IMR-90 (cell line): Measurements from ENCODE around the gene TENM4. TPM values are rescaled to one million over a fixed set of nuclear protein-coding genes. Genes with fewer than 3 reads are reported as not detected.

Source experiments
- ATAC-seq: fragments of 200-7000 bp; cut with Tn5 transposase; 2 replicates; pipeline ENCODE4 v1.9.1; 2020; ENCODE audit warnings: low read depth, mild to moderate bottlenecking, moderate library complexity
- BruUV-seq: library from RNA; stranded (reverse); fragments of 400-500 nt; replicated peaks from 2 replicates; lab custom pipeline; 2021; lab: Mats Ljungman, UMichigan
- CTCF ChIA-PET: fragments of 300-600 bp; formaldehyde crosslinking; extraction: SDS; loops from one replicate; lab custom pipeline; 2021; ENCODE audit warnings: antibody characterized with exemption; lab: Yijun Ruan, JAX
- POLR2A ChIA-PET: fragments of 300-600 bp; sonication (Branson Sonifier 250); formaldehyde crosslinking; loops from one replicate; lab custom pipeline; 2022; ENCODE audit warnings: antibody characterized with exemption; ENCODE audit not compliant: unreplicated experiment; lab: Charles Lee
- DNase-seq: peaks from one replicate; pipeline ENCODE4 v3.0.0; 2013
- H2AFZ ChIP-seq: replicated peaks from 2 replicates; pipeline ENCODE3; 2013; ENCODE audit warnings: low read length, mild to moderate bottlenecking; ENCODE audit not compliant: poor library complexity
- H2AK5ac ChIP-seq: 2 replicates; pipeline ENCODE4 v1.6.1; 2013; ENCODE audit warnings: low read depth, low read length, inconsistent platforms
- H2AK9ac ChIP-seq: replicated peaks from 2 replicates; pipeline ENCODE3; 2013; ENCODE audit warnings: mild to moderate bottlenecking, low read depth, low read length, moderate library complexity; ENCODE audit not compliant: poor library complexity
- H2BK120ac ChIP-seq: 2 replicates; pipeline ENCODE4 v1.6.1; 2013; ENCODE audit warnings: low read depth, low read length, inconsistent platforms
- H2BK15ac ChIP-seq: 3 replicates; pipeline ENCODE4 v1.6.1; 2013; ENCODE audit warnings: low read depth, low read length, inconsistent platforms
- H2BK20ac ChIP-seq: 2 replicates; pipeline ENCODE4 v1.6.1; 2013; ENCODE audit warnings: low read depth, mild to moderate bottlenecking, inconsistent platforms, low read length, moderate library complexity
- H2BK5ac ChIP-seq: 2 replicates; pipeline ENCODE4 v1.6.1; 2013; ENCODE audit warnings: mild to moderate bottlenecking, low read depth, low read length, inconsistent platforms; ENCODE audit not compliant: poor library complexity, severe bottlenecking
- H3K14ac ChIP-seq: replicated peaks from 2 replicates; pipeline ENCODE4 v1.6.1; 2013; ENCODE audit warnings: low read depth, low read length, inconsistent platforms
- H3K18ac ChIP-seq: 2 replicates; pipeline ENCODE4 v1.6.1; 2013; ENCODE audit warnings: low read depth, low read length, control low read depth
- H3K23ac ChIP-seq: 2 replicates; pipeline ENCODE4 v1.6.1; 2013; ENCODE audit warnings: low read depth, low read length, inconsistent platforms
- H3K27ac ChIP-seq: 2 replicates; pipeline ENCODE4 v1.5.1; 2013; ENCODE audit warnings: mild to moderate bottlenecking, control low read depth, low read length; ENCODE audit not compliant: insufficient read depth
- H3K27me3 ChIP-seq: 2 replicates; pipeline ENCODE4 v1.6.1; 2013; ENCODE audit warnings: low read length; ENCODE audit not compliant: control insufficient read depth, insufficient read depth
- H3K36me3 ChIP-seq: 2 replicates; pipeline ENCODE4 v1.6.1; 2013; ENCODE audit warnings: low read length, mixed read lengths; ENCODE audit not compliant: control insufficient read depth, insufficient read depth
- H3K4ac ChIP-seq: 2 replicates; pipeline ENCODE4 v1.6.1; 2013; ENCODE audit warnings: low read depth, low read length, inconsistent platforms
- H3K4me1 ChIP-seq: 2 replicates; pipeline ENCODE4 v1.6.1; 2013; ENCODE audit warnings: low read length, mixed read lengths; ENCODE audit not compliant: control insufficient read depth, insufficient read depth
- H3K4me2 ChIP-seq: 2 replicates; pipeline ENCODE4 v1.6.1; 2013; ENCODE audit warnings: low read depth, mild to moderate bottlenecking, control low read depth, low read length, moderate library complexity
- H3K4me3 ChIP-seq: 2 replicates; pipeline ENCODE4 v1.5.1; 2013; ENCODE audit warnings: low read depth, mild to moderate bottlenecking, control low read depth, low read length, moderate library complexity; ENCODE audit not compliant: insufficient read depth
- H3K56ac ChIP-seq: 2 replicates; pipeline ENCODE4 v1.6.1; 2013; ENCODE audit warnings: low read length, inconsistent platforms; ENCODE audit not compliant: insufficient read depth; ENCODE audit errors: extremely low read depth
- H3K79me1 ChIP-seq, 2 experiments: 2 replicates each; pipeline ENCODE4 v1.6.1; 2013; ENCODE audit warnings: low read length in 2 of 2, inconsistent platforms in 1 of 2, low read depth in 1 of 2
- H3K9ac ChIP-seq: 2 replicates; pipeline ENCODE4 v1.6.1; 2013; ENCODE audit warnings: low read depth, low read length, control low read depth
- H3K9me1 ChIP-seq: 2 replicates; pipeline ENCODE4 v1.6.1; 2013; ENCODE audit warnings: low read length, inconsistent platforms; ENCODE audit not compliant: insufficient read depth
- H3K9me3 ChIP-seq: 2 replicates; pipeline ENCODE4 v1.6.1; 2013; ENCODE audit warnings: low read length; ENCODE audit not compliant: control insufficient read depth, insufficient read depth
- H4K20me1 ChIP-seq: 2 replicates; pipeline ENCODE4 v1.6.1; 2013; ENCODE audit warnings: low read length, inconsistent platforms; ENCODE audit not compliant: insufficient read depth
- H4K5ac ChIP-seq: 2 replicates; pipeline ENCODE4 v1.6.1; 2013; ENCODE audit warnings: mild to moderate bottlenecking, low read depth, low read length, control low read depth
- H4K8ac ChIP-seq, 2 experiments: 2 replicates each; pipeline ENCODE4 v1.6.1; 2013; ENCODE audit warnings: low read depth in 2 of 2, low read length in 2 of 2, control low read depth in 1 of 2, inconsistent platforms in 1 of 2
- H4K91ac ChIP-seq: 2 replicates; pipeline ENCODE4 v1.6.1; 2013; ENCODE audit warnings: low read depth, low read length, inconsistent platforms; ENCODE audit not compliant: insufficient read depth
- BHLHE40 ChIP-seq: fragments of 150-350 bp; IDR thresholded peaks from 2 replicates; pipeline ENCODE4 v1.6.1; 2016; ENCODE audit warnings: mild to moderate bottlenecking, low read depth, low read length
- CEBPB ChIP-seq: IDR thresholded peaks from 2 replicates; pipeline ENCODE4 v1.6.1; 2012; ENCODE audit warnings: low read depth, low read length, improper control_type of control experiment
- CHD1 ChIP-seq: IDR thresholded peaks from 2 replicates; pipeline ENCODE4 v1.6.1; 2012; ENCODE audit warnings: low read depth, low read length, improper control_type of control experiment
- ELK1 ChIP-seq: fragments of 150-350 bp; IDR thresholded peaks from 2 replicates; pipeline ENCODE4 v1.6.1; 2016; ENCODE audit warnings: low read depth, mild to moderate bottlenecking, low read length, moderate library complexity, borderline replicate concordance
- MAFK ChIP-seq: IDR thresholded peaks from 2 replicates; pipeline ENCODE4 v1.6.1; 2012; ENCODE audit warnings: low read depth, low read length, improper control_type of control experiment
- MAZ ChIP-seq: IDR thresholded peaks from 2 replicates; pipeline ENCODE4 v1.6.1; 2012; ENCODE audit warnings: low read depth, mild to moderate bottlenecking, low read length, improper control_type of control experiment, moderate library complexity, borderline replicate concordance
- MXI1 ChIP-seq: IDR thresholded peaks from 2 replicates; pipeline ENCODE4 v1.6.1; 2012; ENCODE audit warnings: low read depth, mild to moderate bottlenecking, low read length, moderate library complexity, borderline replicate concordance
- POLR2A ChIP-seq: IDR thresholded peaks from 2 replicates; pipeline ENCODE4 v1.6.1; 2012; ENCODE audit warnings: mild to moderate bottlenecking, low read depth, low read length
- RAD21 ChIP-seq: IDR thresholded peaks from 2 replicates; pipeline ENCODE4 v1.6.1; 2012; ENCODE audit warnings: low read length, improper control_type of control experiment
- RCOR1 ChIP-seq: IDR thresholded peaks from 2 replicates; pipeline ENCODE4 v1.6.1; 2012; ENCODE audit warnings: mild to moderate bottlenecking, low read length, improper control_type of control experiment; ENCODE audit not compliant: insufficient replicate concordance
- RFX5 ChIP-seq: IDR thresholded peaks from 2 replicates; pipeline ENCODE4 v1.8.0; 2012; ENCODE audit warnings: low read depth, mild to moderate bottlenecking, low read length, moderate library complexity
- dilution Hi-C: fragments of 300-500 bp; cut with HindIII; formaldehyde crosslinking; loops from one replicate; pipeline ENCODE4 v1.14.3; 2018; ENCODE audit warnings: low sequenced_read_pairs; ENCODE audit not compliant: unreplicated experiment
- in situ Hi-C: fragments of 300-500 bp; cut with MboI; formaldehyde crosslinking; loops from 3 replicates; pipeline ENCODE4 v1.14.3; 2019; ENCODE audit warnings: low sequenced_read_pairs, inconsistent platforms, mixed read lengths
- intact Hi-C: fragments of 100-400 bp; cut with micrococcal nuclease; formaldehyde crosslinking; loops from 2 replicates; pipeline ENCODE4 v1.10.0; 2022
- polyA plus RNA-seq, 3 experiments: library from polyadenylated mRNA; depleted of rRNA; stranded (reverse); fragments of >200 nt; gene quantifications; 2 replicates each; pipeline ENCODE4 v1.2.3, GENCODE V29; 2012; ENCODE audit warnings: low replicate concordance in 1 of 3
- total RNA-seq: library from RNA; depleted of rRNA; stranded (reverse); fragments of >200 nt; gene quantifications from 2 replicates; pipeline ENCODE4 v1.2.3, GENCODE V29; 2012
- TF ChIP-seq, protein P1 (sequence below): fragments of 150-350 bp; IDR thresholded peaks from 2 replicates; pipeline ENCODE4 v1.6.1; 2017; ENCODE audit warnings: mild to moderate bottlenecking, antibody characterized with exemption, low read length, low read depth

Gene TENM4
- total and polyA plus RNA-seq, 2 of the 4 experiments (the other 2 are of a cell fraction): 7.4 to 9.0 TPM

- no peak overlapping the region for H3K9ac ChIP-seq
- DNase-seq (no peak), ATAC-seq (no peak)
- no peak overlapping the region for H4K8ac ChIP-seq
- H4K5ac ChIP-seq: no peak overlapping the region
- H3K4me1 ChIP-seq: no peaks in the 10 kb centered on the region
- no peak overlapping the region for H3K23ac ChIP-seq
- H2BK5ac ChIP-seq: no peak overlapping the region
- no peak overlapping the region for H2AK5ac ChIP-seq
- H3K79me1 ChIP-seq: no peaks in the 10 kb centered on the region
- no peaks in the 10 kb centered on the region for H3K9me3 ChIP-seq
- no peak overlapping the region for H4K91ac ChIP-seq
- no peaks in the 10 kb centered on the region for H3K9me1 ChIP-seq
- POLR2A ChIA-PET: no interaction called here
- TF ChIP-seq RFX5: no peak
- no peak for TF ChIP-seq POLR2A
- no peak for TF ChIP-seq RCOR1
- TF ChIP-seq, protein P1, sequence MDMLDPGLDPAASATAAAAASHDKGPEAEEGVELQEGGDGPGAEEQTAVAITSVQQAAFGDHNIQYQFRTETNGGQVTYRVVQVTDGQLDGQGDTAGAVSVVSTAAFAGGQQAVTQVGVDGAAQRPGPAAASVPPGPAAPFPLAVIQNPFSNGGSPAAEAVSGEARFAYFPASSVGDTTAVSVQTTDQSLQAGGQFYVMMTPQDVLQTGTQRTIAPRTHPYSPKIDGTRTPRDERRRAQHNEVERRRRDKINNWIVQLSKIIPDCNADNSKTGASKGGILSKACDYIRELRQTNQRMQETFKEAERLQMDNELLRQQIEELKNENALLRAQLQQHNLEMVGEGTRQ: no peak
- TF ChIP-seq MAZ: no peak
- TF ChIP-seq ELK1: no peak
- TF ChIP-seq CHD1: no peak
- TF ChIP-seq BHLHE40: no peak
- no peak for TF ChIP-seq RAD21
- TF ChIP-seq MAFK: no peak
- no peak for TF ChIP-seq CEBPB
- no peak for TF ChIP-seq MXI1
- H3K4me2 ChIP-seq: no peak overlapping the region
- no peaks in the 10 kb centered on the region for H4K20me1 ChIP-seq
- H3K27me3 ChIP-seq: no peaks in the 10 kb centered on the region
- H2BK15ac ChIP-seq: no peak overlapping the region
- H3K36me3 ChIP-seq: no peaks in the 10 kb centered on the region
- H2BK20ac ChIP-seq: no peak overlapping the region
- no TSS peak for BruUV-seq
- no peak overlapping the region for H3K56ac ChIP-seq
- H2BK120ac ChIP-seq: no peak overlapping the region
- H2AK9ac ChIP-seq: no peak overlapping the region
- no peak overlapping the region for H3K18ac ChIP-seq
- no peak overlapping the region for H3K4ac ChIP-seq
- in situ Hi-C loops: no loop called here
- H2AFZ ChIP-seq: no peak overlapping the region
- no peak overlapping the region for H3K4me3 ChIP-seq
- dilution Hi-C loops: no loop called here
- intact Hi-C loops: no loop called here
- no peak overlapping the region for H3K14ac ChIP-seq
- H3K27ac ChIP-seq: no peak overlapping the region
- CTCF ChIA-PET: no interaction called here
Measured at GRCh38 chr11:78972590-78972989, 468.2 kb downstream of the TENM4 start.
